Measurements from ENCODE around the gene MMP12.

DNA sequence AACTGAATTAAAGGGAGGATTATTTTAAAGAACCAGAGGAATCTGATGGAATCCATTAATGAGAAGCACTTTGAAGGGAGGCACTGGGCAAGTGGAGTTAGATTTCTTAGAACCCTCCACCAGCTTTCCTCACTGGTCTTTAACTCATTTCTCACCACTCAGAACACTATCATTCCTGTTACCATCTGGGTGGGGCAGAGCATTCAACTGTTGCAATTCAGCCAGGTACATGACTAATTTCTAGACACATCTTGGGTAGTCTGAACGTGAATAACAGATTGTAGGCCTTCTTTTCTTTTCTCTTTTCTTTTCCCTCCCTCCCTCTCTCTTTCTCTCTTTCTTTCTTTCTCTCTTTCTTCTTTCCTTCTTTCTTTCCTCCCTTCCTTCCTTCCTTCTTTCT is 61.3 kb downstream of the MMP12 start:
- TF ChIP-seq, protein P1, sequence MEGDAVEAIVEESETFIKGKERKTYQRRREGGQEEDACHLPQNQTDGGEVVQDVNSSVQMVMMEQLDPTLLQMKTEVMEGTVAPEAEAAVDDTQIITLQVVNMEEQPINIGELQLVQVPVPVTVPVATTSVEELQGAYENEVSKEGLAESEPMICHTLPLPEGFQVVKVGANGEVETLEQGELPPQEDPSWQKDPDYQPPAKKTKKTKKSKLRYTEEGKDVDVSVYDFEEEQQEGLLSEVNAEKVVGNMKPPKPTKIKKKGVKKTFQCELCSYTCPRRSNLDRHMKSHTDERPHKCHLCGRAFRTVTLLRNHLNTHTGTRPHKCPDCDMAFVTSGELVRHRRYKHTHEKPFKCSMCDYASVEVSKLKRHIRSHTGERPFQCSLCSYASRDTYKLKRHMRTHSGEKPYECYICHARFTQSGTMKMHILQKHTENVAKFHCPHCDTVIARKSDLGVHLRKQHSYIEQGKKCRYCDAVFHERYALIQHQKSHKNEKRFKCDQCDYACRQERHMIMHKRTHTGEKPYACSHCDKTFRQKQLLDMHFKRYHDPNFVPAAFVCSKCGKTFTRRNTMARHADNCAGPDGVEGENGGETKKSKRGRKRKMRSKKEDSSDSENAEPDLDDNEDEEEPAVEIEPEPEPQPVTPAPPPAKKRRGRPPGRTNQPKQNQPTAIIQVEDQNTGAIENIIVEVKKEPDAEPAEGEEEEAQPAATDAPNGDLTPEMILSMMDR (conservative IDR thresholded peaks at IDR 0.05; ENCODE audit: low read depth in 2 of 2): no peak
- TF ChIP-seq EZH2phosphoT487 (IDR thresholded peaks at IDR 0.05; ENCODE audit: unreplicated experiment): no peak
- TF ChIP-seq POLR2AphosphoS5 (IDR thresholded peaks at IDR 0.05; ENCODE audit: low read depth): no peak
- TF ChIP-seq, protein P2, sequence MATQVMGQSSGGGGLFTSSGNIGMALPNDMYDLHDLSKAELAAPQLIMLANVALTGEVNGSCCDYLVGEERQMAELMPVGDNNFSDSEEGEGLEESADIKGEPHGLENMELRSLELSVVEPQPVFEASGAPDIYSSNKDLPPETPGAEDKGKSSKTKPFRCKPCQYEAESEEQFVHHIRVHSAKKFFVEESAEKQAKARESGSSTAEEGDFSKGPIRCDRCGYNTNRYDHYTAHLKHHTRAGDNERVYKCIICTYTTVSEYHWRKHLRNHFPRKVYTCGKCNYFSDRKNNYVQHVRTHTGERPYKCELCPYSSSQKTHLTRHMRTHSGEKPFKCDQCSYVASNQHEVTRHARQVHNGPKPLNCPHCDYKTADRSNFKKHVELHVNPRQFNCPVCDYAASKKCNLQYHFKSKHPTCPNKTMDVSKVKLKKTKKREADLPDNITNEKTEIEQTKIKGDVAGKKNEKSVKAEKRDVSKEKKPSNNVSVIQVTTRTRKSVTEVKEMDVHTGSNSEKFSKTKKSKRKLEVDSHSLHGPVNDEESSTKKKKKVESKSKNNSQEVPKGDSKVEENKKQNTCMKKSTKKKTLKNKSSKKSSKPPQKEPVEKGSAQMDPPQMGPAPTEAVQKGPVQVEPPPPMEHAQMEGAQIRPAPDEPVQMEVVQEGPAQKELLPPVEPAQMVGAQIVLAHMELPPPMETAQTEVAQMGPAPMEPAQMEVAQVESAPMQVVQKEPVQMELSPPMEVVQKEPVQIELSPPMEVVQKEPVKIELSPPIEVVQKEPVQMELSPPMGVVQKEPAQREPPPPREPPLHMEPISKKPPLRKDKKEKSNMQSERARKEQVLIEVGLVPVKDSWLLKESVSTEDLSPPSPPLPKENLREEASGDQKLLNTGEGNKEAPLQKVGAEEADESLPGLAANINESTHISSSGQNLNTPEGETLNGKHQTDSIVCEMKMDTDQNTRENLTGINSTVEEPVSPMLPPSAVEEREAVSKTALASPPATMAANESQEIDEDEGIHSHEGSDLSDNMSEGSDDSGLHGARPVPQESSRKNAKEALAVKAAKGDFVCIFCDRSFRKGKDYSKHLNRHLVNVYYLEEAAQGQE (IDR thresholded peaks at IDR 0.05; ENCODE audit: unreplicated experiment): no peak
